ENCODE data around the gene ECE2. TPM values are rescaled to one million over a fixed set of nuclear protein-coding genes. Genes with fewer than 3 reads are reported as not detected.

Gene ECE2
- total RNA-seq, 1 donor from 2014 or later = not detected

- H3K4me1 Mint-ChIP-seq = peaks cover 9% of the 10 kb centered on the region
- H3K4me3 Mint-ChIP-seq = peak overlapping the region; percentile 97
Measured at GRCh38 chr3:184250167-184250828, 25.5 kb upstream of the ECE2 start.

DNA sequence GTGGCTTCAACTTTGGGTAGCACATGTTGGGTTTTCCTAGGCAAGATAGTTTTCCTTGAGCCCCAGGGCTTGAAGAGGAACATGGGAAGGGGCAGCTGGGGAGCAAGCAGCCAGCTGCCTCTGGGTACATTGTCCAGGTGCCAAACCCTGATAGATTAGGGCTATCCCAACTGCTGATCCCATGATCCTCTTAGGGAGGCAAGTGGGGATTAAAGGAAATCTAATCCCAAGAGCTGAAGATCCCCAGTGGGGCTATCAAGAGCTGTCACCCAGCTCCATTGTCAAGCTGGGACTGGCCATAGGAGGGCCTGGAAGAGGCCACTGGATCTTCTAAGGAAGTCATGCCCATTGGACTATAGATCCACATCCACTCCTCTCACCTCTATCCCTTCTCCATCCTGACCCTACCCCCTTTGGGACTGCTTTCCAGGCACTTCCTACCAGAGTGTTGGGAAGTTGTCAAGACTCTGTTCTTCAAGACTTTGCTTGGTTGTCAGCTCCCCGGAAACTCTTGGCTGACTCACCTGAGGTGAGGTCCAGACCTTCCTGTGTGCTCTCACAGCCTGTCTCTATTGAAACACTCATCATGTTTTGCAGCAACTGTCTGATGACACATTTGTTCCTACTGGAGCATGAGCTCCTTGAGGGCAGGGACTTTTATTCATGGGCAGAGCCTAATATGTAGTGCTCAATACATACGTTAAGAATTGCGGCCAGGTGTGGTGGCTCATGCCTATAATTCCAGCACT lies 20.4 kb upstream of the ECE2 start:
- peaks cover 14% of the 10 kb centered on the region for H3K36me3 Mint-ChIP-seq
- H3K4me3 Mint-ChIP-seq = no peak overlapping the region
- H3K27me3 Mint-ChIP-seq (ENCODE audit: low read depth) = peaks cover 35% of the 10 kb centered on the region
- H3K4me1 Mint-ChIP-seq = peaks cover 4% of the 10 kb centered on the region
- no peak for DNase-seq (ENCODE audit: low spot score in 2 of 2, unreplicated experiment in 2 of 2)
- H3K27ac Mint-ChIP-seq = no peak overlapping the region
- H3K9me3 Mint-ChIP-seq = no peaks in the 10 kb centered on the region
- TF ChIP-seq CTCF (IDR thresholded peaks at IDR 0.05; ENCODE audit: unreplicated experiment) = no peak

More at GRCh38 chr3:184250167-184250828, 25.5 kb upstream of the ECE2 start:
- peak; percentile 75 for TF ChIP-seq CTCF (IDR thresholded peaks at IDR 0.05; ENCODE audit: unreplicated experiment)
- Mint-ChIP-seq H3K36me3 (no peaks in the 10 kb centered on the region), H3K9me3 (no peaks in the 10 kb centered on the region), H3K27ac (peak overlapping the region; percentile 98), H3K27me3 (ENCODE audit: low read depth) (no peaks in the 10 kb centered on the region)
- peak; percentile 60 to 91 for DNase-seq (ENCODE audit: low spot score in 2 of 2, unreplicated experiment in 2 of 2)

GRCh38 chr3:184257083-184257915 lies 18.5 kb upstream of the ECE2 start:
- TF ChIP-seq CTCF (IDR thresholded peaks at IDR 0.05; ENCODE audit: unreplicated experiment) = no peak
- peaks cover 14% of the 10 kb centered on the region for H3K36me3 Mint-ChIP-seq
- no peak for DNase-seq (ENCODE audit: low spot score in 2 of 2, unreplicated experiment in 2 of 2)
- H3K4me1 Mint-ChIP-seq = peaks cover 13% of the 10 kb centered on the region
- H3K27me3 Mint-ChIP-seq (ENCODE audit: low read depth) = peaks cover 51% of the 10 kb centered on the region
- H3K9me3 Mint-ChIP-seq = no peaks in the 10 kb centered on the region
- no peak overlapping the region for H3K4me3 Mint-ChIP-seq
- H3K27ac Mint-ChIP-seq = no peak overlapping the region

DNA sequence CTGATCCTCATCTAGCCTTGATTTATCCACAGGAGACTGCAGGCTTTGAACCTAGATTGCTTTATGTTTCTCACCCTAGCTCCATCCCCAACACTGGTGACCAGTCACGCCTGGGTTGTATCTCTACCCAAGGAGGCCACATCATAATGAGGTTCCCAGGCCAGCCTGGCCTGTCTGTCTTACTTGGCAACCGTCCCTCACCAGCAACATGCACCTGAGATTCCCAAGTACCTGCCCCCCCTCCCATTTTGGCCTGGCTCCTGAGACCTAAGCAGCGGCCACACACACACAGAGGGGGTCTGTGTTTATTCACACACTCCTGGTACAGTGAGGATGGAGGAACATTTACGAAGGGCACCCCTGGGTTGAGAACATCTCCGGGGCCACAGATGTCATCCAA lies 16.9 kb upstream of the ECE2 start:
- H3K27me3 Mint-ChIP-seq (ENCODE audit: low read depth) = peaks cover 64% of the 10 kb centered on the region
- H3K4me1 Mint-ChIP-seq = peaks cover 15% of the 10 kb centered on the region
- H3K27ac Mint-ChIP-seq = no peak overlapping the region
- peaks cover 14% of the 10 kb centered on the region for H3K36me3 Mint-ChIP-seq
- no peaks in the 10 kb centered on the region for H3K9me3 Mint-ChIP-seq
- peak overlapping the region; percentile 43 for H3K4me3 Mint-ChIP-seq
- no peak for DNase-seq (ENCODE audit: low spot score in 2 of 2, unreplicated experiment in 2 of 2)
- no peak for TF ChIP-seq CTCF (IDR thresholded peaks at IDR 0.05; ENCODE audit: unreplicated experiment)

DNA sequence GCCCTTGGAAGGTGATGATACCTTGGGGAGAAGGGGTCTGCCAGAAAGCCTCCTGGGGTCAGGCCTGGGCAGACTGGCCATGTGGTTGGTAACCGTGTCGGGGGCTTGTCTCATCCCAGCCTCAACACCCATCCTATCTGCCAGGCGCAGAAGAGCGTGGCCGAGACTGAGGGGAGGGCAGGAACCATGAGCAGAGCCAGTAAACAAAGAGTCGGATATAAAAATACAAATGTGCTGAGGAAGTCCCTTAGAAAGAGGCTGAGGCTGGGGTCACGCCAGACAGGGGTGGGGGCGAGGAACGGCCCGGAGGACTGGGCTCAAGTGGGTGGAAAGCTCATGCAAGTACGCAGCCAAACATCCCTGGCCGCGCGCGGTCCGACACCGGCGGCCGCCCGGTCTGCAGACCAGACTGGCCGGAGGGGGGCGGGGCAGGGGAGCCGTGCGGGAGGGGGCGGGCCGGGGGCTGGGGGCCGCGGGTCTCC lies 16.4 kb upstream of the ECE2 start:
- H3K27me3 Mint-ChIP-seq (ENCODE audit: low read depth) = peaks cover 69% of the 10 kb centered on the region
- H3K4me3 Mint-ChIP-seq = peak overlapping the region; percentile 43
- peaks cover 15% of the 10 kb centered on the region for H3K4me1 Mint-ChIP-seq
- no peak for DNase-seq (ENCODE audit: low spot score in 2 of 2, unreplicated experiment in 2 of 2)
- H3K9me3 Mint-ChIP-seq = no peaks in the 10 kb centered on the region
- H3K27ac Mint-ChIP-seq = no peak overlapping the region
- no peak for TF ChIP-seq CTCF (IDR thresholded peaks at IDR 0.05; ENCODE audit: unreplicated experiment)
- H3K36me3 Mint-ChIP-seq = peaks cover 14% of the 10 kb centered on the region

Data from mesothelial cell of epicardium (in vitro differentiated cells).